DMS114 treated with DMSO at 0.1 percent for 48 hours (cell line): Measurements from ENCODE around the gene PCYT2.
"Not testable (repeated sequence)": the region's sequence is repeated elsewhere in the genome, so short reads cannot be mapped to it uniquely, and the experiment has no call there.

Experiments
- DNase-seq: peaks from one replicate; lab custom pipeline; 2025; ENCODE audit not compliant: unreplicated experiment; lab: John Stamatoyannopoulos, UW

The PCYT2 gene

DNA sequence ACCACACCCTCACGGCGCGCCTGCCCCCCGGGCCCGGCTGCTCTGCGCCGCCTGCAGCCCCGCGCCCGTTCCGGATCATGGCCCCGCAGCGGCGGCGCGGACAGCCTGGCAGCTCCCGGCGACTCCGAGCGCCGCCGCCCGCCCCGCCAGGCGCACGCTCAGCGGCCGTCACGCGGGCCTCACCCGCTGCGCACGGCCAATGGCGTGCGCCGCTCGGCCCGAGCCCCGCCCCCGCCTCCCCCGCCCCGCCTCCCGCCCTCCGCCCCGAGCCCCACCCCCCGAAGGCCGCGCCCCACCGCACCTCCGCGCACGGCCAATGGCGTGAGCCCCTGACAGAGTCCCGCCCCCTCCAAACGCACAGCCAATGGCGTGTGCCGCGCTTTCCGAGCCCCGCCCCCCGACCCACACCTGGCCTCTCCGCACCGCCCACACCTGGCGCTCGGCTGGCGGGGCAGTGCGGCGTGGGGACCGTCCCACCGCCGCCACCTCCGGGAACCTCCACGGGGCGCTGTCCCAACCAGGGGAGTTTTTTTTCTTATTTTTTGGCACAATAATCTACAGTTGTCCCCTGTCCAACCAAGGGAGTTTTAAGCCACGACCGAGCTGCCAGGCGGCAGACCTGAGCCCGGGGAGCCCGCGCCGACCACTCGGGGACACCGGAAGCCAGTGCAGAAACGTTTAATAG, at the start of gene PCYT2:
TSS of gene PCYT2 (minus strand) at position 123 of the 685 bp plus-strand sequence. CDS start at position 79, 44 bp downstream.
- peak; percentile 32 for DNase-seq

DNA sequence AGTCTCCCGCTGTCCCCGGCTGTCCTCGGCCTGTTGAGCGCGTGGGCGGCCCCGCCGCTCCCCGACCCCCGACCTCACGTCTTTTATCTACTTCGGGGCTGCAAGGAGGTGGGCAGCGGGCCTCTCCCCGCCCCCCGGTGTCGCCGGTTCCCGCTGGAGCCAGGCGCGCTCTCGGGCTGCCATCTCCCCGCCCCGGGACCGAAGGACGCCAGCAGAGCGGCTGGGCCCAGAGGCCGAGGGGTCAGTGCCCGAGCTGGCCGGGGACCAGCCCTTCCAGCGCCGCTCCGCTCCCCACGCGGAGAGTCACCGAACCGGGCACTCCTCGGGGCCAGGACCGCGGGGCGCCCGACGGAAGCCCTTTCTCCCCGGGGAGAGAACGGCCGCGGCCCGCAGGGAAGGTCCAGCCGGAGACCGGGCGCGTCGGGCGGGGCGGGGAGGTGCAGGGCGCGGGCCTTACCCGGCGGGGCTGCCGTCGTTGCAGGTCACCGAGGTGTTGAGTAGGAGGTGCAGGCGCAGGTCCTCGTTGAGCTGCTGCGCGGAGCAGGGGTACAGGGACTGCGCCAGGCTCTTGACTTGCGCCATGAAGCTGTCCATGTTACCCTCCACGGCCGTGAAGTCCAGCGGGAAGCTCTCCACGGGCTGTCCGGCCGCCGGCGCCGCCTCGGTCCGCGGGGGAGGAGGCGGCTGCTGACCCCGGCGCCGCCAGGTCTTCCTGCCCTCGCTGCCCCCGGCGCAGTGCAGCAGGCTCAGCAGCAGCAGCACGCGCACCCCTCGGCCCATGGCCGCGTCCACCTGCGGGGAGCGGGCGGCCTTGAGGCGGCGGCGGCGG, 49.1 kb upstream of the PCYT2 start:
- no peak for DNase-seq

GRCh38 chr17:81959362-81960129, 48.3 kb upstream of the PCYT2 start:
- DNase-seq: no peak

- DNase-seq: no peak
Measured at GRCh38 chr17:81958633-81959342, 47.6 kb upstream of the PCYT2 start.

- no peak for DNase-seq
Measured at GRCh38 chr17:81957691-81958432, 46.7 kb upstream of the PCYT2 start.

DNA sequence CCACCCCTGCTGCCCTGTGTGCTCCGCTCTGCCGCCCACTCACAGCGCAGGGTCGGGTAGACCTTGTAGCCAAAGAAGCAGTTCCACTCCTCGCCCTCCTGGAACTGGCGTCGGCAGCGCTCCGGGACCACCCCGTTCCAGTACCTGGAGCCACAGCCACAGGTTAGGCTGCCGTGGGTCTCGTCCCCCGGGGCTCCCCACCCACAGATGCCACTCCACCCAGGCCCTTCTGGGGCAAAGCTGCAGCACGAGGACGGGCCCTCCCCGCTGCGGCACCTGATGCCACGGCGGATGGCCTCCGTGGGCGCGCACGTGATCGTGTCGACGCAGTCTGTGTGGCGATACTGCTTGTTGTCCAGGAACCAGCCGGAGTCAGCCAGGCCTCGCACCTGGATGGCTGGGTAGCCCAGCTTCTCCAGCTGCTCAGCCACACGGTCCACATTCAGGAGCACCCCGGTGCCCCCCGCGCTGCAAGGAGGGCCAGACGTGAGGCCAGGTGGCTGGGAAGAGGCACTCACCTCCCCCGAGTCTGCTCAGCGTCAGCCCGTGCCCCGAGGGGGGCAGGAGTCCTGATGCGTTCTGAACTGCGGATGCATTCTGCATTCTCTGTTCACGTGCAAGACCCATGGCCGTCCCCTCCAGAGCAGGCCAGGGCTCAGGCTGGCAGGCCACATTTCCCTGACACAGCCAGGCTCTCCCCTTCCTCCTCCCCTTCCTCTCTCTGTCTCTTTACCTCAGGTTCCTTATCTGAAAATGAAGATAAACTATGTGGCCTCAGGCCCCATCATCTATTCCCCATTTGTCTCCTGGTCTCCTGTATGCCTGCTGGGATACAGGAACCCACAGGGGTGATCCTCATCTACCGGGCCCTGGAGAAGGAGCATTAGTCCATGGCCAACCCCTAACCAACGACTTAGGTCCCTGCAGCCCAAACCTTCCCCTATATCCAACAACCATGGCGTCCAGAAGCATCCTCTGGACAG, 45.7 kb upstream of the PCYT2 start:
- DNase-seq: no peak

GRCh38 chr17:81955756-81956544, 44.8 kb upstream of the PCYT2 start:
- no peak for DNase-seq

DNA sequence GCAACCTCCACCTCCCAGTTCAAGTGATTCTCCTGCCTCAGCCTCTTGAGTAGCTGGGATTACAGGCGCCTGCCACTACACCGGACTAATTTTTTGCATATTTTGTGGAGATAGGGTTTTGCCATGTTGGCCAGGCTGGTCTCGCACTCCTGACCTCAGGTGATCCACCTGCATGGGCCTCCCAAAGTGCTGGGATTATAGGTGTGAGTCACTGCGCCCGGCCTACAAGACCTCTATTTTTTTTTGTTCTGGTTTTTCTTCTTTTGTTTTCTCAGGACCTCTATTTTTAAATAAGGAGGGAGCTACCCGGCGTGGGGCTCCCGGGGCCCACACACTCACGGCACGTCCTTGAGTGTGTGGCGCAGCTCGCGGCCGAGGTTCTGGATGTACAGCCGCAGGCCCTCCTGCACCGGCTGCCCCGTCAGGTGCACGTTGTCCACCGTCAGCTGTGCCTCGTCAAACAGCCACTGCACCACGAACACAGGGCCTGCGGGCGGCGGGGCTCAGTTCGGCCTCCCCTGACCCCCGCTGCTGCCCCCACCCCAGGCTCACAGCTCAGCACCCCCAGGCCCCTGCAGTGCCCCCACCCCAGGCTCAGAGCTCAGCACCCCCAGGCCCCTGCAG, 44.0 kb upstream of the PCYT2 start:
- no peak for DNase-seq

- no peak for DNase-seq
Measured at GRCh38 chr17:81954131-81955057, 43.2 kb upstream of the PCYT2 start.

DNA sequence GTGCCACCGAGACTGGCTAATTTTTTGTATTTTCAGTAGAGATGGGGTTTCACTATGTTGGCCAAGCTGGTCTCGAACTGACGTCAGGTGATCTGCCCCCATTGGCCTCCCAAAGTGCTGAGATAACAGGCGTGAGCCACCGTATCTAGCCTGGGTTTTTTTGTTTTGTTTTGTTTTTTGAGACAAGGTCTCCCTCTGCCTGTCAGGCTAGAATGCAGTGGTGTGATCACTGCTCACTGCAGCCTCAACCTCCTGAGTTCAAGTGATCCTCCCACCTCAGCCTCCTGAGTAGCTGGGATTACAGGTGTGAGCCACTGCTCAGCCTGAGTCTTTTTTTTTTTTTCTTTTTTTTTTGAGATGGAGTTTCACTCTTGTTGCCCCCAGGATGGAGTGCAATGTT, 42.2 kb upstream of the PCYT2 start:
- DNase-seq: not testable (repeated sequence)

DNA sequence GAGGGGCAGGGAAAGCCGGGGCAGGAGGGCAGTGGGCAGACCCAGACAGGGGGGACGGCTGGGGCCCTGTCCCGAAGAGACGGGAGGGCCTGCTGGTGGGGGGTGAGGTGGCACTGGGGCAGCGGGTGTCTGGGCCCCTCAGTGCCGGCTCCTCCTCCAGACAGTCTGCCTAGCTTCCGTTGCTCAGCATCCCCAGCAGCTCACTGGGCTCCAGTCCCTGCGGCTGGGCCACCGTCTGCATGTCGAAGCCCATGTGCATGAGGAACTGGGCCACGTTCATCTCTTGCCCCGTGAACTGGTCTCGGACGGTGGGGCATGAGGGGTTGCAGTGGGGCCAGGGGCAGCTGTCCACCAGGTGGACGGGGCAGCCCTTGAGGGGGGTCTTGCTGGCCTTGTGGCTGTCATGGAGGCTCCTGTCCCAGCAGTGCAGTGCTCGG, 41.6 kb upstream of the PCYT2 start:
- DNase-seq: no peak

GRCh38 chr17:81951785-81952684, 40.8 kb upstream of the PCYT2 start:
- DNase-seq: no peak

GRCh38 chr17:81950501-81950900, 39.3 kb upstream of the PCYT2 start:
- DNase-seq: no peak

DNA sequence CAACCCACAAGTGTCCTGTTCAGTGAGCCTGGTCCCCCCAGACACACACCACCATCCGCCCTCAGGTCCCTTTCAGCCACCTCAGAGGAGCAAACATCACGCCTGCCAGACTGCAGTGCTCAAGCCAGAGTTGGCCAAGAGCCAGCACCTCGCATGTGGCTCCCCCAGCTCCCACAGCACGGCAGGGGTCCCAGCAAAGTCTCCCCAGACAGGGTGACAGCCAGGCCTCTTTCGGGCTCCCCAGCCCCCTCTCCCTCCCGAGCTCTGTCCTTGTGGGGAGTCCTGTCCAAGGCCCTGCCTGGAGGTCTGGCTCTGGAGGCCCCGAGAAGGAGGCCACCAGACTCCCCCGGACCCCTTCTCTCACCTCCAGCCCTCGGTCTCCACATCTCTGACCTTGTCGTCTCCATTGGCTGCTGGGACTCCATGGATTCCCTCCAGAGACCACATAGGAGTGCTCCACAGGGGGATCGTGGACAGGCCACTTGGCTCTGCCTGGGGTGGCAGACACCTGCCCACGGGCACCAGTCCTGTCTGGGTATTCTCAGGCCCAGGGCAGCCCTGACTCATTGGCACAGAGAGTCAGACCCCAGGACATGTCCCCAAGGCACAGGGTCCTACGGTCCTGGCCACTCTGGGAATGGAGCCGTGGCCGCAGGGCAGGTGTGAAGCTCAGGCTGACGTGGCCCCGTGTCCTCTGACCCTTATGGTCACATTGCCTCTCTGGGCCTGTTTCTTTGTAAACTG, 37.6 kb upstream of the PCYT2 start:
- no peak for DNase-seq

DNA sequence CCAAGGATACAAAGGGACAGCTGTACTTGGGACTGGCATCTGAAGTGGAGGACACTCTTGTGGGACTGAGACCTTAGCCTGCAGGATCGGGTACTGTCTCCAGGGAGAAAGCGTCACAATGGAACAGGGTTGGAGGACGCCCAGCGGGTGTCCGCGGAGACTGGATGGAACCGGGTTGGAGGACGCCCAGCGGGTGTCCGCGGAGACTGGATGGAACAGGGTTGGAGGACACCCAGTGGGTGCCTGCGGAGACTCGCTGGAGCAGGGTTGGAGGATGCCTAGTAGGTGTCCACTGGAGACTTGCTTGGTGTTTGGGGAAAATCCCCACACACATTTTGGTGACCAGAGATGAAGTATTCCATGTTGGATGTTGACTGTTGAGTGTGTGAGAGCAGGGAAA, 36.0 kb upstream of the PCYT2 start, which contains the start of gene MYADML2:
TSS of gene MYADML2 (minus strand) at position 45 of the 400 bp plus-strand sequence. CDS start 5,492 bp downstream, outside the sequence.
- no peak for DNase-seq
